HG03520 (cell line): ENCODE results near the gene NPHP1.
A peak's percentile ranks its signal among the peaks of the same experiment; 100 is the strongest.
"Not testable (repeated sequence)": the region's sequence is repeated elsewhere in the genome, so short reads cannot be mapped to it uniquely, and the experiment has no call there.

Source experiments
- ATAC-seq: cut with Tn5 transposase; IDR thresholded peaks from one replicate; pipeline ENCODE4 v1.9.1; 2021; ENCODE audit warnings: mild to moderate bottlenecking, moderate library complexity; ENCODE audit not compliant: unreplicated experiment

NPHP1 gene

DNA sequence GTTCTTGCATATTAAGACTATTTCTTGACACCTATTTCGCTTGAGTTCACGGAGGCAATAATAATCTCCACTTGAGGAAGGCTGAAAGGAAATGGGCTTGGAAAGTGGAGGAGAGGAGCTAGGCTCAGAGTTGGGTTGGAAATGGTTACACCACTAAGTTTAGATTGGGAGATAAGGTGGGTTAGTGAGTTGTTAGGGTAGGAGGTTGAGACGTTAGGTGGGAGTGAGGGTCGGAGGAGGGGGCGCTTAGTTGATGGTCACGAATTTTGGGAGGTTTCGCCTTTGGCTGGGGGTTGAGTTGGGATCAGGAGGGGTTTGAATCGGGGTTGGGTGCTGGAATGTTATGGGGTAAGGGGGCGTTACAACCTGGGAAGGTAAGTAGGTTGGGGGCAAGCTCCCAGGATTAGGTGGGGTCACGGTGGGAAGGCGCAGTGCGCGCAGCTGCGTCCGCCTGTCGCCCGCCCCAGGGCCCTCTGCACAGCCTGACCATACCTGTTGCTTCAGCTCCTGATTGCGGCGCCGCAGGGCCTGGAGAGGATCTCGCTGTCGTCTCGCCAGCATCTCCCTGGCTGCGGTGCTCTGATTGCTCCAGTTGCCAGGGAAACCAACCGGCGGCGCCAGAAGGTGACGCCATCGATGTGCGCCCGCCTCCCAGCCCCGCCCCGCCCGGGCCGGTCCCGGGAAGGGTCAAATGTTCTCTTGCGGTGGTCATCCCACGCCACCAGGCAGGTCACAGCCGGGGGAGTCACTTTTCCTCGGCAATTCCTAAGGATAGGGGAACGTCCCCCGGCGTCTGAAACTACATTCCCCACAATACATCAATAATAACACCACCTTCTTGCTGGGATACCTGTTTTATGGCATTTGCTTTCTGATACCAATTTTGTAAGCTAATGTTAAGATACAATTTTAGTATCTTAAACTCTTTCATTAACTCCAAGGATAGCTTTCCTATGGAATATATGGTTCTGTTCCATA, at the start of gene NPHP1:
Gene NPHP1 (minus strand): TSS at position 606 of the 978 bp plus-strand sequence. CDS start 45 bp downstream, at position 561.
- peak; percentile 83 for ATAC-seq

DNA sequence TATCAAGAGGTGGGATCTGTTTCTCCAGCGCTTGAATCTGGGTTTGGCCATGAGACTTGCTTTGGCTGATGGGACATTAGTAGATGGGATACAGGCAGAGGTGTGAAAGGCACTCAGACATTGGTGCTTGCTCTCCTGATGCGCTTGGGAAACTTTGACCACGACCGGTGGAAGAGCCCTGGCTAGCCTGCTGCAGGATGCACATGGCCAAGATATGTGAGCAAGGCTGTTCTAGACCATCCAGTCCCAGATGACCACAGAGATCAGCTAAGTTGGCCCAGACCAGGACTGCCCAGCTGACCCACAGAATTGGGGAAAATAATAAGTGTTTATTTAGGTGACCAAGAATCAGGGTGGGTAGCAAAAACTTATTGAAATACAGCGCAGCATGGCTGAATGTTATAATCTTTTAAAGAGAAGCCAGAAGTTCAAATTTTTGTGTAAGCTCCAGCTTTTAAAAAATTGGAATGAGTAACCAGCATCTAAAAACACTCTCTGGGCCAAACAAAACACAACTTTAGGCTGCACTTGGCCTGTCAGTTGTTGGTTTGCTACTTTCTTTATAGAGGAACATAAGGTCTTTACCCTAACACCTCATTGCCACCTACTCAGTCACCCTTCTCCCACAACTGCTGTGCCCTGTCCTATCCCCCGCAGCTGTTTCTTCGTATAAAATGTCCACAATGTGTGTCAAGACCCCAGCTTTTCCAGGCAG, 43.4 kb upstream of the NPHP1 start:
- ATAC-seq: not testable (repeated sequence)

- not testable (repeated sequence) for ATAC-seq
These were observed 40.9 kb upstream of the NPHP1 start for GRCh38 chr2:110245488-110246435.

DNA sequence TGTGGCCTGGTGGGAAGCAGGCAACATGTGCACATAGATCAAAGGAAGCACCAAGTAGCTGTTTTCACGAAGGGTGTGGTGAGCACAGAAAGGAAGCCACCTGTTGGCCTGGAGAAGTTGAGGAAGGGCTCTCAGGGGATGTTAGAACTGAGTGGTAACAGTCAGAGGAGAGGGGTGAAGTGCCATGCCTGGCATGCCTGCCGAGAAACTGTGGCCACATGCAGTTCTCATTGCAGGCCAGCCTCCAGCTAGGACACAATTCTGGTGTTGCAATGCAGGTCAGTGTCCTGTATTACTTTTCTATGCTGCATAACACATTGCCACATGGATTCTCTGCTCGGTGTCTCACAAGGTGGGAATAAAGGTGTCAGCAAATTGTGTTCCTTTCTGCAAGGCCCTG, 38.5 kb upstream of the NPHP1 start:
- not testable (repeated sequence) for ATAC-seq

DNA sequence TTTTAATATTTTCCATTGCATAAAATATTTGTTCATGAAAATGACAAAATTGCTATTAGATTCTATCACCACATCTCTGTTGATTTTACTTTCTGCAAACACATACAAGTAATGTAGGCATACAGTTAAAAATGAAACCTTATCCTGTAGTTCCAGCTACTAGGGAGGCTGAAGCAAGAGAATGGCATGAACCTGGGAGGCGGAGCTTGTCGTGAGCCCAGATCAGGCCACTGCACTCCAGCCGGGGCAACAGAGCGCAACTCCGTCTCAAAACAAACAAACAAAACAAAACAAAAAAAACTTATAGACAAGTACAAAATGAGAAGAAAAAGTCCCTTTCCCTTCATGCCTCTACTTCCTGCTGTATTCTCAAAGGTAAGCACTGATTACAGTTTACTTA, 29.7 kb upstream of the NPHP1 start:
- ATAC-seq: not testable (repeated sequence)

GRCh38 chr2:110229886-110230285, 25.1 kb upstream of the NPHP1 start:
- not testable (repeated sequence) for ATAC-seq

GRCh38 chr2:110222626-110223025, 17.8 kb upstream of the NPHP1 start:
- not testable (repeated sequence) for ATAC-seq

DNA sequence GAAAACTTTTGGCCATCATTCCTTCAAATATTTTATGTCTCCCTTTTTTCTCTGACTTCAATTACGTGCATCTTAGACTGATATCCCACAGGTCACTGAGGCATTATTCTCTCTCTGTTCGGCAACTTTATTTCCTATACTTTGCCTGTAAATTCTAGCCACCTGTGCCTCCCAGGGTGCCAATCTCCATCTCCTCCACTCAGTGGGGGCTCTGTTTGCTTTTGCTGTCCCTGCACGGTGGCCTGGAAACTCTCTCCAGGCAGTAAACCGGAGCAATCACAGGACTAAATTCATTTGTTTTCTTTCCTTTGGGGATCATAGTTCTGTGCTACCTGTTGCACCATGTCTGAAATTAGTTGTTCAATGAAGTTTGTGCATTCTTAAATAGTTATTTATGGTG, 17.1 kb upstream of the NPHP1 start:
- no peak for ATAC-seq

DNA sequence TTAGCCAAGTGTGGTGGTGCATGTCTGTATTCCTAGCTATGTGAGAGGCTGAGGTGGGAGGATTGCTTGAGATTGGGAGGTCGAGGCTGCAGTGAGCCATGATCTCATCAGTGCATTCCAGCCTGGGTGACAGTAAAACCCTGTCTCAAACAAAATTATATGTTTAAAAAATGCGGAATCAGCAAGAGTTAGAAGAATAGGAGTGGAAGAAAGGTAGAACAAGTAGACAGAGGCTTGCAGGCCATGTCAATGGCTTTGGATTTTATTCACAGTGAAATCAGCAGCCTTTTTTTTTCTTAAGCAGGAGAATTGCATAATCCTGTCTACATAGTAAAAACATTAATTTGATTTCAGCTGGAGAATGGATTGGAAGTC, 15.4 kb upstream of the NPHP1 start:
- no peak for ATAC-seq

- ATAC-seq: no peak
These were observed 14.8 kb upstream of the NPHP1 start for GRCh38 chr2:110219496-110220189.

DNA sequence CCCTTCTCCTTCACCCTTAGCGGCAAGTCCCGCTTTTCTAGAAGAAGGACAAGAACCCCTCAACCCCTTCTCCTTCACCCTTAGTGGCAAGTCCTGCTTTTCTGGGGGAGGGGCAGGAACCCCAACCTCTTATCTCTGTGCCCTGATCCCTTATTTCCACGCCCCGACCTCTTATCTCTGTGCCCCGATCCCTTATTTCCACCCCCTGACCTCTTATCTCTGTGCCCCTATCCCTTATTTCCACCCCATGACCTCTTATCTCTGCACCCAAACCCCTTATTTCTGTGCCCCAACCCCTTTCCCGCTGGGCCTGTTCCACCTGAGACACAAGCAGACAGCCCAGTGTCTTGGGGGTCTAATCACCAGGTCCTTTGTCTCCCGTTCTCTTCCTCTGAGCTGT, 14.1 kb upstream of the NPHP1 start:
- not testable (repeated sequence) for ATAC-seq

GRCh38 chr2:110216803-110217202, 12.0 kb upstream of the NPHP1 start:
- no peak for ATAC-seq

- ATAC-seq: no peak
These were observed 11.4 kb upstream of the NPHP1 start for GRCh38 chr2:110216199-110216598.

- ATAC-seq: no peak
These were observed 10.8 kb upstream of the NPHP1 start for GRCh38 chr2:110215566-110216158.

GRCh38 chr2:110215091-110215490, 10.3 kb upstream of the NPHP1 start:
- ATAC-seq: no peak

- not testable (repeated sequence) for ATAC-seq
These were observed 8.7 kb upstream of the NPHP1 start for GRCh38 chr2:110213522-110213921.

- ATAC-seq: peak; percentile 80
These were observed 7.4 kb upstream of the NPHP1 start, which contains the start of gene MTLN for GRCh38 chr2:110211938-110212858. TSS of gene MTLN (minus strand) at chr2:110212547. CDS start at chr2:110212525, 22 bp downstream.

GRCh38 chr2:110205660-110206455, 1.0 kb upstream of the NPHP1 start:
- ATAC-seq: no peak
